ENCODE data around the gene HIRA.

- no peak for TF ChIP-seq POLR2A (IDR thresholded peaks at IDR 0.05)
- TF ChIP-seq CTCF (IDR thresholded peaks at IDR 0.05), result no peak
Observed at GRCh38 chr22:19383292-19383691, 48.2 kb downstream of the HIRA start.
